Measurements from ENCODE around the gene PPP6R1.
A peak's percentile ranks its signal among the peaks of the same experiment; 100 is the strongest.

The PPP6R1 gene, protein sequence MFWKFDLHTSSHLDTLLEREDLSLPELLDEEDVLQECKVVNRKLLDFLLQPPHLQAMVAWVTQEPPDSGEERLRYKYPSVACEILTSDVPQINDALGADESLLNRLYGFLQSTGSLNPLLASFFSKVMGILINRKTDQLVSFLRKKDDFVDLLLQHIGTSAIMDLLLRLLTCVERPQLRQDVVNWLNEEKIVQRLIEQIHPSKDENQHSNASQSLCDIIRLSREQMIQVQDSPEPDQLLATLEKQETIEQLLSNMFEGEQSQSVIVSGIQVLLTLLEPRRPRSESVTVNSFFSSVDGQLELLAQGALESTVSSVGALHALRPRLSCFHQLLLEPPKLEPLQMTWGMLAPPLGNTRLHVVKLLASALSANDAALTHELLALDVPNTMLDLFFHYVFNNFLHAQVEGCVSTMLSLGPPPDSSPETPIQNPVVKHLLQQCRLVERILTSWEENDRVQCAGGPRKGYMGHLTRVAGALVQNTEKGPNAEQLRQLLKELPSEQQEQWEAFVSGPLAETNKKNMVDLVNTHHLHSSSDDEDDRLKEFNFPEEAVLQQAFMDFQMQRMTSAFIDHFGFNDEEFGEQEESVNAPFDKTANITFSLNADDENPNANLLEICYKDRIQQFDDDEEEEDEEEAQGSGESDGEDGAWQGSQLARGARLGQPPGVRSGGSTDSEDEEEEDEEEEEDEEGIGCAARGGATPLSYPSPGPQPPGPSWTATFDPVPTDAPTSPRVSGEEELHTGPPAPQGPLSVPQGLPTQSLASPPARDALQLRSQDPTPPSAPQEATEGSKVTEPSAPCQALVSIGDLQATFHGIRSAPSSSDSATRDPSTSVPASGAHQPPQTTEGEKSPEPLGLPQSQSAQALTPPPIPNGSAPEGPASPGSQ

DNA sequence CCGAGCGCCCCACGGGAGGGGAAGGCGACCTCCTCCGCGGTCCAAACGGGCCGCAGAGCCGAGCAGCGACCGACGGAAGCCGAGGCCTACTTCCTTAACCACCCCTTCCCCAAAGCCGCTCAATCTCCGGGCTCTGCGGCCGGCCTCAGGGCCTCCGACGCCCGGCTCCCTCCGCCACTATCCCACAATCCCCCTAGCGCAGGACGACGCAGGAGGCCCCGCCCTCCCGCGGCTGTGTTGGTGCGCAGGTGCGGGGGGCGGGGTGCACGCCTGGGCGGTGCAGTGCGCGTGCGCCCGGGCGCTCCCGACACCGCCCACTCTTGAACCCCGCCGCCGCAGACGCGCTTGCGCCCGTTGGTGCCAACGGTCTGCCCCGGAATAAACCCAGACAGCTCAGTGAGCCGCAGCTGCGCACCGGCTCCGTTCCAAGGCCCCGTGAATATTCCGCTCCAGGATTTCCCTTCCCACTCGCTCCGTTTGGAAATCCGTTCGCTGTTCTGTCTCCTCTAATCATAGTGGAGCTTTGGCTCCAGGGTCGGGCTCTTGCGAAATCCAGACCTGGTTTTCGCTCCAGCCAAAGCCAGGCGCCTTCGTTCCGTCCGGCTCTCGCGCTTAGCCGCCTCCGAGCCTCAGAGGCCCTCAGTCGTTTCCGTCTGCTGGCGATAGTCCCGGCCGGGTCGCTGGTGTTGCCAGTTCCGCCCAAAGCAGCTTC lies at the start of gene PPP6R1:
Gene PPP6R1, minus strand, starts transcription at position 190 of the 712 bp plus-strand sequence. CDS start 11,914 bp downstream, outside the sequence.
- Histone ChIP-seq H2AFZ (ENCODE audit: low read length, unreplicated experiment) (peak within 1 kb of the TSS; percentile 27), H3K4me3 (ENCODE audit: low read depth, low read length) (peak within 1 kb of the TSS; percentile 87), H3K79me2 (ENCODE audit: control insufficient read depth, insufficient read depth, low read length, unreplicated experiment) (peaks cover 45% of the 10 kb centered on the region), H3K36me3 (ENCODE audit: insufficient read depth, low read length) (no peaks in the 10 kb centered on the region), H3K27ac (ENCODE audit: low read depth, low read length) (peak within 1 kb of the TSS; percentile 81), H3K27me3 (ENCODE audit: insufficient read depth, low read length) (no peaks in the 10 kb centered on the region), H3K4me1 (ENCODE audit: control insufficient read depth, insufficient read depth, low read length, unreplicated experiment) (peaks cover 14% of the 10 kb centered on the region)

DNA sequence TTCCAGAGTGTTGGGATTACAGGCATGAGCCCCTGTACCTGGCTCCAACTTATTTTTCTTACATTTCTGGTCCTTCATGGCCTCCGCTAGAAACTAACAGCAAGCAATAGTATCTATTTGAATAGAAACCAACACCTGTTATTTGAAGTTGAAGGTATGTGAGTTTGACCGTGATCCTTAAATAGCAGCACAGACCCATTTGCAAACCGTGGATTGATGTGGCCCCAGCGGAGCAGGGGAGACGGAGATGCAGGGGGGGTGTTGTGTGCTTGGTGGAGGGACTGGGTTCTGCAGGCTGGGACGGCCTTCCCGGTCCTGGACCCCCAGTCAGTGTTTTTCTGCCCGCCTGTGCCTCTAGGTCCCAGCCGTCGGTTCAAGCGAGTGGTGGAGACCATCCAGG lies 49.5 kb upstream of the PPP6R1 start:
- Histone ChIP-seq H3K27ac (ENCODE audit: low read depth, low read length) (no peak overlapping the region), H3K4me3 (ENCODE audit: low read depth, low read length) (no peak overlapping the region), H3K4me1 (ENCODE audit: control insufficient read depth, insufficient read depth, low read length, unreplicated experiment) (no peaks in the 10 kb centered on the region)

DNA sequence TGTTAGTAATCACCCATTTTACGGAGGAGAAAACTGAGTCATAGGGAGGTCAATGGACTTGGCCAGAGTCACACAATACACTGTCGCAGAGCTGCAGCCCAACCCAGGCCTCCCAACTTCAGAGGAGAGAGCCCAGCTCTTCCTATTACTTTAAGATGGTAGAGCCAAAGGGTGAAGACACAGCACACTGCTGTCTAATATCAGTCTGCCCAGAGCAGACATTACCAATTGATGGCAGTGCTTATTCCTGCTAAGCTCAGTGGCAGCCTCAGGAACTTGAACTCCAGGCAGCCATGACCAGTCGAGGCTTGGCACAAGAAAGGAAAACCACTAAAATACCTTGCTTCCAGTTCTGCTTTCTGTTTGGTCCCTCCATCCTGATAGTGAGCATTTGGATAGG lies 47.9 kb upstream of the PPP6R1 start:
- H3K27ac ChIP-seq (ENCODE audit: low read depth, low read length): no peak overlapping the region
- no peaks in the 10 kb centered on the region for H3K79me2 ChIP-seq (ENCODE audit: control insufficient read depth, insufficient read depth, low read length, unreplicated experiment)
- H2AFZ ChIP-seq (ENCODE audit: low read length, unreplicated experiment): no peak overlapping the region
- H3K36me3 ChIP-seq (ENCODE audit: insufficient read depth, low read length): no peaks in the 10 kb centered on the region
- no peak overlapping the region for H3K4me3 ChIP-seq (ENCODE audit: low read depth, low read length)
- H3K4me1 ChIP-seq (ENCODE audit: control insufficient read depth, insufficient read depth, low read length, unreplicated experiment): no peaks in the 10 kb centered on the region
- H3K27me3 ChIP-seq (ENCODE audit: insufficient read depth, low read length): no peaks in the 10 kb centered on the region

More for the DNA sequence above, 49.5 kb upstream of the PPP6R1 start:
- Histone ChIP-seq H2AFZ (ENCODE audit: low read length, unreplicated experiment) (no peak overlapping the region), H3K36me3 (ENCODE audit: insufficient read depth, low read length) (no peaks in the 10 kb centered on the region), H3K27me3 (ENCODE audit: insufficient read depth, low read length) (no peaks in the 10 kb centered on the region), H3K79me2 (ENCODE audit: control insufficient read depth, insufficient read depth, low read length, unreplicated experiment) (no peaks in the 10 kb centered on the region)

DNA sequence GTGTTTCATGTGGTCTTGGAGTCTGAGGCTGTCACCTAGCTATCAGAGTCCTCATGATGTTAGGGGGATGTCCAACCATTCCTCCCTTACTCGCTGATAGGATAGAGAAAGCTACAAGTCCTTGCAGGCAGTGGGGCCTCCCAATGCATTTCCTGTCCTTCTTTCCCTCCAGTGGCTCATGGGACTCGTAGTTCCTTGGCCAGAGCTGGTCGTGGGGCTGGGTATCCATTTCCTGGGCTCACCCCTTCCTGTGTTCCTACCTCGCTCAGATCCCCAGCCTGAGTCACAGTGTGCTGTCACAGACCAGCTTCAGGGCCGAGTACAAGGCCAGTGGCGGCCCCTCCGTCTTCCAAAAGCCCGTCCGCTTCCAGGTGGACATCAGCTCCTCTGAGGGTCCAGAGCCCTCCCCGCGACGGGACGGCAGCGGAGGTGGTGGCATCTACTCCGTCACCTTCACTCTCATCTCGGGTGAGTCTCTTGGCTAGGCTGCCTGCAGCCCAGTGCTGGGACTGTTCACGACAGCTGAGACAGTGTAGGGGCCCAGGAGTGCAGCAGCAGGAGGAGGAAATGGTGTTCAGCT lies 47.3 kb upstream of the PPP6R1 start:
- no peak overlapping the region for H3K4me3 ChIP-seq (ENCODE audit: low read depth, low read length)
- no peaks in the 10 kb centered on the region for H3K79me2 ChIP-seq (ENCODE audit: control insufficient read depth, insufficient read depth, low read length, unreplicated experiment)
- no peaks in the 10 kb centered on the region for H3K27me3 ChIP-seq (ENCODE audit: insufficient read depth, low read length)
- H2AFZ ChIP-seq (ENCODE audit: low read length, unreplicated experiment): no peak overlapping the region
- H3K4me1 ChIP-seq (ENCODE audit: control insufficient read depth, insufficient read depth, low read length, unreplicated experiment): no peaks in the 10 kb centered on the region
- H3K36me3 ChIP-seq (ENCODE audit: insufficient read depth, low read length): no peaks in the 10 kb centered on the region
- no peak overlapping the region for H3K27ac ChIP-seq (ENCODE audit: low read depth, low read length)

DNA sequence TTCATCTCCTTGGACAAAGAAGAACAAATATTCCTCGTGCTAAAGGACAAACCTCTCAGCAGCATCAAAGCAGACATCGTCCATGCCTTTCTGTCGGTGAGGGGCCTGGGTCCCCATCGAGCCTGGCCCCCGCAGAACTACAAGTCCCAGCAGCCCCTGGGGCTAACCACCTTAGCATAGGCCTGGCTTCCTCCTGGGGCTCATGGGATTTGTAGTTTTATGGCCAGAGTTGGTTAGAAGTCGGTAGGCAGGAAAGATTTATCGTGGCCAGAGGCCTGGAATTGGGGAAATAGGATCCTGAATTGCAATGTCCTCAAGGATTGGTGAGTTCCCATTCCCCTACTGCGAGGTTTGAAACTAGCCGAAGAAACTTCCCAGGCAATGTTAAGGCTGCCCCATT lies 46.7 kb upstream of the PPP6R1 start:
- H3K27me3 ChIP-seq (ENCODE audit: insufficient read depth, low read length): no peaks in the 10 kb centered on the region
- no peaks in the 10 kb centered on the region for H3K79me2 ChIP-seq (ENCODE audit: control insufficient read depth, insufficient read depth, low read length, unreplicated experiment)
- H2AFZ ChIP-seq (ENCODE audit: low read length, unreplicated experiment): no peak overlapping the region
- H3K4me3 ChIP-seq (ENCODE audit: low read depth, low read length): no peak overlapping the region
- H3K27ac ChIP-seq (ENCODE audit: low read depth, low read length): no peak overlapping the region
- no peaks in the 10 kb centered on the region for H3K4me1 ChIP-seq (ENCODE audit: control insufficient read depth, insufficient read depth, low read length, unreplicated experiment)
- no peaks in the 10 kb centered on the region for H3K36me3 ChIP-seq (ENCODE audit: insufficient read depth, low read length)

DNA sequence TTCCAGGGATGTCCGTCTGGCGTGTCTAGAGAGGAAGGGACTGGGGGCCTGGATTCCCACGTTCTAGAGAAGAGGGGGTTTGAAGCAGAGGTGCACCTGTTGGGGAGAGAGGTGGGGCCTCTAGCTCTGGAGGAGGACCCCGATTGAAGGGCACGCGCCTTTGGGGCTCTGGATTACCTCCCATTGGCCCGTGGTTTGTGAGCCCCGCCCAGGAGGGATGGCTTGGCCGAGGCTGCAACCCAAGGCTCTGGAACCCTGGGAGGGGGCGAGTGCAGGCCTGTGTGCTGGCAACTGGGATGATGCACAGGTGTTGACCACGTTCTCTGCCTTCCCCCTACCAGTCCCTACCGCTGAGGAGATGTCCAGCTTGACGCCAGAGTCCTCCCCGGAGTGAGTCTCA lies 46.2 kb upstream of the PPP6R1 start:
- Histone ChIP-seq H3K4me3 (ENCODE audit: low read depth, low read length) (no peak overlapping the region), H3K36me3 (ENCODE audit: insufficient read depth, low read length) (no peaks in the 10 kb centered on the region), H3K27ac (ENCODE audit: low read depth, low read length) (no peak overlapping the region), H3K27me3 (ENCODE audit: insufficient read depth, low read length) (no peaks in the 10 kb centered on the region), H2AFZ (ENCODE audit: low read length, unreplicated experiment) (no peak overlapping the region), H3K79me2 (ENCODE audit: control insufficient read depth, insufficient read depth, low read length, unreplicated experiment) (no peaks in the 10 kb centered on the region), H3K4me1 (ENCODE audit: control insufficient read depth, insufficient read depth, low read length, unreplicated experiment) (no peaks in the 10 kb centered on the region)

DNA sequence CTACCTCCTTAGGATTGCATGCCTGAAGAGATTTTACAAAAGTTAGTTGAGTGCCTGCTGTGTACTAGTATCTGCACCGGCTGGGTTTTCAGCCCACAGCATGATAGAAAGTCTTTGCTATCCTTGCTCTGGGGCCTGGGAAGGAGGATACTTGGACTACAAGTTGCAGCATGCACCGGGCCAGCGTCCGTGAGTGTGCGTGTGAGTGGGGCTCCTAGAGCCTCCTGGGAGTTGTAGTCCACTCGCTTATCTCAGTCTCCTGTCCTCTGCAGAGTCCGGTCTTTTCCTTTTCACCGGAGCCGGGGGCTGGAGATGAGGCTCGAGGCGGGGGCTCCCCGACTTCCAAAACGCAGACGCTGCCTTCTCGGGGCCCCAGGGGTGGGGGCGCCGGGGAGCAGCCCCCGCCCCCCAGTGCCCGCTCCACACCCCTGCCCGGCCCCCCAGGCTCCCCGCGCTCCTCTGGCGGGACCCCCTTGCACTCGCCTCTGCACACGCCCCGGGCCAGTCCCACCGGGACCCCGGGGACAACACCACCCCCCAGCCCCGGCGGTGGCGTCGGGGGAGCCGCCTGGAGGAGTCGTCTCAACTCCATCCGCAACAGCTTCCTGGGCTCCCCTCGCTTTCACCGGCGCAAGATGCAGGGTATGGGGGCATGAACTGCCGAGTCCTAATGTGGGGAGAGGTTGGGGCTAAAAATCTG lies 45.6 kb upstream of the PPP6R1 start:
- Histone ChIP-seq H2AFZ (ENCODE audit: low read length, unreplicated experiment) (no peak overlapping the region), H3K36me3 (ENCODE audit: insufficient read depth, low read length) (no peaks in the 10 kb centered on the region), H3K27ac (ENCODE audit: low read depth, low read length) (no peak overlapping the region), H3K79me2 (ENCODE audit: control insufficient read depth, insufficient read depth, low read length, unreplicated experiment) (no peaks in the 10 kb centered on the region), H3K4me1 (ENCODE audit: control insufficient read depth, insufficient read depth, low read length, unreplicated experiment) (no peaks in the 10 kb centered on the region), H3K27me3 (ENCODE audit: insufficient read depth, low read length) (no peaks in the 10 kb centered on the region), H3K4me3 (ENCODE audit: low read depth, low read length) (no peak overlapping the region)

DNA sequence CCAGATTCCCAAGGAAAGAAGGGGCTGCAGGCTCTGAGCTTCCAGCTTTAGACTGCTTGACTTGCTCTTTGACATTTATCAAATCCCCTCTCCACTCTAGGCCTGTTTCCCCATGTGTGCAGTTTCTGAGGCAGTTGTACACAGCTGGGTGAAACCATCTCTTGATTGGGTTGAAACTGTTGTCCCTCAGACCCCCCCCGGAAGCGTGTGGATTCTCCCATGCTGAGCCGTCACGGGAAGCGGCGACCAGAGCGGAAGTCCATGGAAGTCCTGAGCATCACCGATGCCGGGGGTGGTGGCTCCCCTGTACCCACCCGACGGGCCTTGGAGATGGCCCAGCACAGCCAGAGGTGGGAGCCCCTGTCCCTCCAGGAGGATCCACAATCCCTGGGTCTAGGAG lies 44.7 kb upstream of the PPP6R1 start:
- Histone ChIP-seq H2AFZ (ENCODE audit: low read length, unreplicated experiment) (no peak overlapping the region), H3K79me2 (ENCODE audit: control insufficient read depth, insufficient read depth, low read length, unreplicated experiment) (no peaks in the 10 kb centered on the region), H3K27ac (ENCODE audit: low read depth, low read length) (no peak overlapping the region), H3K4me3 (ENCODE audit: low read depth, low read length) (no peak overlapping the region), H3K36me3 (ENCODE audit: insufficient read depth, low read length) (no peaks in the 10 kb centered on the region), H3K27me3 (ENCODE audit: insufficient read depth, low read length) (no peaks in the 10 kb centered on the region), H3K4me1 (ENCODE audit: control insufficient read depth, insufficient read depth, low read length, unreplicated experiment) (no peaks in the 10 kb centered on the region)

DNA sequence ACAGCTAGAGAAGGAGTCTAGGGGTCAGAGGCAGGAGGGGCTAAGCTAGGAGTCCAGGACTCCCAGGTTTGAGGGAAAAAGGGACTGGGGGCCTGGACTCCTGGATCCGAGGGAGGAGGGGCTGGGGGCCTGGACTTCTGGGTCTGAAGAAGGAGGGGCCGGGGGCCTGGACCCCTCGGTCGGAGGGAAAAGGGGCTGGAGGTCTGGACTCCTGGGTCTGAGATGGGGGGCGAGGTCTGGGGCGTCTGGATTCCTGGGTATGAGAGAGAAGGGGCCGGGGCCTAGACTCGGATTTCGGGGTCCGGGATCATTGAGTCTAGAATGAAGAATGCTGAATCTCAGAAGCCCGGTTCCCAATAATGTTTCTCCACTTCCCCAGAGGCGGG lies 43.5 kb upstream of the PPP6R1 start:
- Histone ChIP-seq H3K27me3 (ENCODE audit: insufficient read depth, low read length) (no peaks in the 10 kb centered on the region), H2AFZ (ENCODE audit: low read length, unreplicated experiment) (no peak overlapping the region), H3K4me3 (ENCODE audit: low read depth, low read length) (no peak overlapping the region), H3K79me2 (ENCODE audit: control insufficient read depth, insufficient read depth, low read length, unreplicated experiment) (no peaks in the 10 kb centered on the region), H3K27ac (ENCODE audit: low read depth, low read length) (no peak overlapping the region), H3K4me1 (ENCODE audit: control insufficient read depth, insufficient read depth, low read length, unreplicated experiment) (no peaks in the 10 kb centered on the region), H3K36me3 (ENCODE audit: insufficient read depth, low read length) (no peaks in the 10 kb centered on the region)

All from ACC112 (cell line).